Measurements from ENCODE around the gene FGF6. TPM values are rescaled to one million over a fixed set of nuclear protein-coding genes. Genes with fewer than 3 reads are reported as not detected.

Gene FGF6
- total and polyA plus RNA-seq, 2 experiments from 2014 or later = not detected

- no peak for TF ChIP-seq CTCF (IDR thresholded peaks at IDR 0.05; ENCODE audit: low read depth, low read length)
- Histone ChIP-seq H3K4me1 (ENCODE audit: low read depth) (no peaks in the 10 kb centered on the region), H3K9me3 (ENCODE audit: low read depth) (no peaks in the 10 kb centered on the region), H3K27me3 (no peaks in the 10 kb centered on the region), H3K27ac (no peak overlapping the region), H3K36me3 (no peaks in the 10 kb centered on the region), H3K4me3 (no peak overlapping the region)
- DNase-seq (ENCODE audit: low read depth in 1 of 2, low spot score in 1 of 2) = no peak
Measured at GRCh38 chr12:4424422-4424821, 21.2 kb downstream of the FGF6 start.

GRCh38 chr12:4423528-4424195 lies 22.0 kb downstream of the FGF6 start:
- H3K36me3 ChIP-seq = no peaks in the 10 kb centered on the region
- DNase-seq (ENCODE audit: low read depth in 1 of 2, low spot score in 1 of 2) = no peak
- no peaks in the 10 kb centered on the region for H3K9me3 ChIP-seq (ENCODE audit: low read depth)
- H3K27me3 ChIP-seq = no peaks in the 10 kb centered on the region
- no peak overlapping the region for H3K27ac ChIP-seq
- no peak overlapping the region for H3K4me3 ChIP-seq
- no peak for TF ChIP-seq CTCF (IDR thresholded peaks at IDR 0.05; ENCODE audit: low read depth, low read length)
- no peaks in the 10 kb centered on the region for H3K4me1 ChIP-seq (ENCODE audit: low read depth)

- Histone ChIP-seq H3K36me3 (no peaks in the 10 kb centered on the region), H3K27me3 (no peaks in the 10 kb centered on the region), H3K27ac (no peak overlapping the region), H3K4me3 (no peak overlapping the region), H3K4me1 (ENCODE audit: low read depth) (peaks cover 3% of the 10 kb centered on the region), H3K9me3 (ENCODE audit: low read depth) (no peaks in the 10 kb centered on the region)
- no peak for TF ChIP-seq CTCF (IDR thresholded peaks at IDR 0.05; ENCODE audit: low read depth, low read length)
- no peak for DNase-seq (ENCODE audit: low read depth in 1 of 2, low spot score in 1 of 2)
Measured at GRCh38 chr12:4422985-4423384, 22.6 kb downstream of the FGF6 start.

- no peaks in the 10 kb centered on the region for H3K27me3 ChIP-seq
- H3K4me1 ChIP-seq (ENCODE audit: low read depth) = peaks cover 10% of the 10 kb centered on the region
- peak; percentile 47 to 80 for DNase-seq (ENCODE audit: low read depth in 1 of 2, low spot score in 1 of 2)
- H3K9me3 ChIP-seq (ENCODE audit: low read depth) = no peaks in the 10 kb centered on the region
- no peak overlapping the region for H3K27ac ChIP-seq
- TF ChIP-seq CTCF (IDR thresholded peaks at IDR 0.05; ENCODE audit: low read depth, low read length) = peak; percentile 62
- H3K36me3 ChIP-seq = no peaks in the 10 kb centered on the region
- no peak overlapping the region for H3K4me3 ChIP-seq
Measured at GRCh38 chr12:4421590-4422031, 24.0 kb downstream of the FGF6 start.

GRCh38 chr12:4420138-4420670 lies 25.4 kb downstream of the FGF6 start:
- Histone ChIP-seq H3K27ac (no peak overlapping the region), H3K4me1 (ENCODE audit: low read depth) (peaks cover 15% of the 10 kb centered on the region), H3K27me3 (no peaks in the 10 kb centered on the region), H3K9me3 (ENCODE audit: low read depth) (no peaks in the 10 kb centered on the region), H3K36me3 (no peaks in the 10 kb centered on the region), H3K4me3 (no peak overlapping the region)
- TF ChIP-seq CTCF (IDR thresholded peaks at IDR 0.05; ENCODE audit: low read depth, low read length) = no peak
- no peak for DNase-seq (ENCODE audit: low read depth in 1 of 2, low spot score in 1 of 2)

All from cardiac muscle cell (in vitro differentiated cells and primary cell).